ENCODE measurements around the gene PURA. TPM values are rescaled to one million over a fixed set of nuclear protein-coding genes. Genes with fewer than 3 reads are reported as not detected.
"Not testable (repeated sequence)": the region's sequence is repeated elsewhere in the genome, so short reads cannot be mapped to it uniquely, and the experiment has no call there.

Gene PURA
- total and polyA plus RNA-seq, 4 donors = 2.8 to 14.7 (median 5.6) TPM

- Histone ChIP-seq H3K9me3 (ENCODE audit: control insufficient read depth in 4 of 4, low read length in 3 of 4) (no peaks in the 10 kb centered on the region), H3K27me3 (ENCODE audit: control insufficient read depth in 4 of 4, insufficient read depth in 4 of 4, low read length in 3 of 4) (no peaks in the 10 kb centered on the region), H3K4me3 (ENCODE audit: low read depth in 1 of 3, low read length in 3 of 3) (no peak overlapping the region), H3K36me3 (ENCODE audit: control insufficient read depth in 4 of 4, insufficient read depth in 3 of 4, low read depth in 1 of 4, low read length in 3 of 4) (no peaks in the 10 kb centered on the region), H3K9ac (ENCODE audit: low read depth in 1 of 2, low read length in 2 of 2) (no peak overlapping the region), H3K27ac (ENCODE audit: low read depth in 1 of 2, low read length in 2 of 2) (no peak overlapping the region), H3K4me1 (ENCODE audit: control insufficient read depth in 4 of 4, insufficient read depth in 4 of 4, low read length in 3 of 4) (peaks cover 0 to 4% (median 2%) of the 10 kb centered on the region in 4 donors)
- TF ChIP-seq JUND (IDR thresholded peaks at IDR 0.05) = no peak
- TF ChIP-seq MAX (IDR thresholded peaks at IDR 0.05) = no peak
- no peak for TF ChIP-seq HNF4A (conservative IDR thresholded peaks at IDR 0.05)
- 89% methylated on average over 8 of the region's 8 CpGs for WGBS
- no peak for DNase-seq (ENCODE audit: low spot score)
Observed at GRCh38 chr5:140153905-140154304, 40.0 kb downstream of the PURA start.

- H3K9me3 ChIP-seq (ENCODE audit: control insufficient read depth in 4 of 4, low read length in 3 of 4); H3K4me1 ChIP-seq (ENCODE audit: control insufficient read depth in 4 of 4, insufficient read depth in 4 of 4, low read length in 3 of 4); H3K9ac ChIP-seq (ENCODE audit: low read depth in 1 of 2, low read length in 2 of 2); H3K4me3 ChIP-seq (ENCODE audit: low read depth in 1 of 3, low read length in 3 of 3); DNase-seq (ENCODE audit: low spot score); H3K36me3 ChIP-seq (ENCODE audit: control insufficient read depth in 4 of 4, insufficient read depth in 3 of 4, low read depth in 1 of 4, low read length in 3 of 4); H3K27ac ChIP-seq (ENCODE audit: low read depth in 1 of 2, low read length in 2 of 2); H3K27me3 ChIP-seq (ENCODE audit: control insufficient read depth in 4 of 4, insufficient read depth in 4 of 4, low read length in 3 of 4): not testable (repeated sequence)
- WGBS = 87% methylated on average over 21 of the region's 21 CpGs
Observed at GRCh38 chr5:140154710-140155381, 40.9 kb downstream of the PURA start.

GRCh38 chr5:140157032-140157781 lies 43.3 kb downstream of the PURA start:
- H3K9ac ChIP-seq (ENCODE audit: low read depth in 1 of 2, low read length in 2 of 2) = peak overlapping the region in 1 of 2 donors; percentile 62
- H3K4me3 ChIP-seq (ENCODE audit: low read depth in 1 of 3, low read length in 3 of 3) = peak overlapping the region in 1 of 3 donors; percentile 43
- no peak overlapping the region for H3K27ac ChIP-seq (ENCODE audit: low read depth in 1 of 2, low read length in 2 of 2)
- no peaks in the 10 kb centered on the region for H3K36me3 ChIP-seq (ENCODE audit: control insufficient read depth in 4 of 4, insufficient read depth in 3 of 4, low read depth in 1 of 4, low read length in 3 of 4)
- no peaks in the 10 kb centered on the region for H3K27me3 ChIP-seq (ENCODE audit: control insufficient read depth in 4 of 4, insufficient read depth in 4 of 4, low read length in 3 of 4)
- no peak for TF ChIP-seq ATF3 (IDR thresholded peaks at IDR 0.05)
- TF ChIP-seq CTCF (IDR thresholded peaks at IDR 0.05; ENCODE audit: low read depth, low read length, missing input control) = peak; percentile 93
- TF ChIP-seq MAX (IDR thresholded peaks at IDR 0.05) = no peak
- TF ChIP-seq REST (IDR thresholded peaks at IDR 0.05) = peak; percentile 16
- TF ChIP-seq TAF1 (conservative IDR thresholded peaks at IDR 0.05) = no peak
- TF ChIP-seq NR2F2 (IDR thresholded peaks at IDR 0.05) = peak; percentile 83
- peak in 1 of 2 donors; percentile 47 for TF ChIP-seq RXRA (IDR thresholded peaks at IDR 0.05)
- peak; percentile 77 for TF ChIP-seq YY1 (IDR thresholded peaks at IDR 0.05)
- no peak for TF ChIP-seq SP1 (IDR thresholded peaks at IDR 0.05)
- no peak for TF ChIP-seq JUND (IDR thresholded peaks at IDR 0.05)
- TF ChIP-seq HNF4G (IDR thresholded peaks at IDR 0.05) = no peak
- TF ChIP-seq RAD21 (IDR thresholded peaks at IDR 0.05) = peak; percentile 96 to 97
- H3K4me1 ChIP-seq (ENCODE audit: control insufficient read depth in 4 of 4, insufficient read depth in 4 of 4, low read length in 3 of 4) = peaks cover 0 to 4% (median 2%) of the 10 kb centered on the region in 4 donors
- H3K9me3 ChIP-seq (ENCODE audit: control insufficient read depth in 4 of 4, low read length in 3 of 4) = no peaks in the 10 kb centered on the region
- peak; percentile 89 for DNase-seq (ENCODE audit: low spot score)
- 10% methylated on average over 30 of the region's 30 CpGs for WGBS

All from liver (tissue), 9 donors.